GM21576 (cell line): ENCODE measurements around the gene NT5DC4.
A peak's percentile ranks its signal among the peaks of the same experiment; 100 is the strongest.

Source experiments
- ATAC-seq: cut with Tn5 transposase; IDR thresholded peaks from one replicate; pipeline ENCODE4 v1.9.1; 2021; ENCODE audit warnings: mild to moderate bottlenecking, moderate library complexity; ENCODE audit not compliant: unreplicated experiment

Gene NT5DC4

GRCh38 chr2:112722816-112723546, 2.2 kb downstream of the NT5DC4 start:
- no peak for ATAC-seq

- no peak for ATAC-seq
Observed at GRCh38 chr2:112723547-112723940, 2.7 kb downstream of the NT5DC4 start.

- no peak for ATAC-seq
Observed at GRCh38 chr2:112723995-112724394, 3.2 kb downstream of the NT5DC4 start.

GRCh38 chr2:112724591-112725525, 4.0 kb downstream of the NT5DC4 start:
- no peak for ATAC-seq

GRCh38 chr2:112725545-112726457, 5.0 kb downstream of the NT5DC4 start:
- ATAC-seq, result no peak

- ATAC-seq, result peak; percentile 67
Observed at GRCh38 chr2:112726487-112727190, 5.8 kb downstream of the NT5DC4 start.

GRCh38 chr2:112727276-112728028, 6.6 kb downstream of the NT5DC4 start:
- ATAC-seq, result no peak

- ATAC-seq, result no peak
Observed at GRCh38 chr2:112728029-112728362, 7.2 kb downstream of the NT5DC4 start.

GRCh38 chr2:112728378-112729175, 7.8 kb downstream of the NT5DC4 start:
- ATAC-seq, result no peak

GRCh38 chr2:112730216-112730615, 9.4 kb downstream of the NT5DC4 start:
- no peak for ATAC-seq

GRCh38 chr2:112730791-112731190, 10.0 kb downstream of the NT5DC4 start:
- no peak for ATAC-seq

- no peak for ATAC-seq
Observed at GRCh38 chr2:112731479-112731878, 10.7 kb downstream of the NT5DC4 start.

GRCh38 chr2:112733456-112733855, 12.6 kb downstream of the NT5DC4 start:
- ATAC-seq, result no peak

GRCh38 chr2:112733871-112734270, 13.1 kb downstream of the NT5DC4 start:
- ATAC-seq, result no peak

GRCh38 chr2:112737542-112738232, 16.9 kb downstream of the NT5DC4 start:
- no peak for ATAC-seq

GRCh38 chr2:112740527-112740926, 19.7 kb downstream of the NT5DC4 start:
- ATAC-seq, result no peak

GRCh38 chr2:112749755-112750559, 29.1 kb downstream of the NT5DC4 start:
- peak; percentile 87 for ATAC-seq

GRCh38 chr2:112750560-112750843, 29.7 kb downstream of the NT5DC4 start:
- no peak for ATAC-seq
